AG04450 (cell line): ENCODE results near the gene SUFU. TPM values are rescaled to one million over a fixed set of nuclear protein-coding genes. Genes with fewer than 3 reads are reported as not detected.
A peak's percentile ranks its signal among the peaks of the same experiment; 100 is the strongest.

ENCODE experiments used
- CTCF ChIA-PET: fragments of 300-600, 350-600 bp; formaldehyde crosslinking; extraction: SDS; loops from one replicate; lab custom pipeline; 2022; ENCODE audit warnings: antibody characterized with exemption, inconsistent platforms; lab: Charles Lee
- POLR2A ChIA-PET: fragments of 350-600 bp; formaldehyde crosslinking; extraction: SDS; loops from one replicate; lab custom pipeline; 2021; ENCODE audit warnings: antibody characterized with exemption, inconsistent platforms; lab: Yijun Ruan, JAX
- DNase-seq: peaks from one replicate; pipeline ENCODE4 v3.0.0-alpha.2; 2011; ENCODE audit warnings: low read depth, low spot score
- H3K27ac ChIP-seq: one replicate; pipeline ENCODE4 v1.5.1; 2012; ENCODE audit warnings: low read depth, low read length, control low read depth
- H3K27me3 ChIP-seq: one replicate; pipeline ENCODE4 v1.6.0; 2012; ENCODE audit warnings: low read length; ENCODE audit not compliant: control insufficient read depth, insufficient read depth
- H3K4me3 ChIP-seq: 2 replicates; pipeline ENCODE4 v1.5.1; 2011; ENCODE audit warnings: mild to moderate bottlenecking, low read depth, low read length, control low read depth
- H3K9me3 ChIP-seq: 2 replicates; pipeline ENCODE4 v1.5.1; 2012; ENCODE audit warnings: low read length; ENCODE audit not compliant: control insufficient read depth, insufficient read depth
- polyA plus RNA-seq: library from polyadenylated mRNA; depleted of rRNA; stranded (reverse); fragments of >200 nt; gene quantifications from 2 replicates; pipeline ENCODE4 v1.2.3, GENCODE V29; 2011
- TF ChIP-seq, protein P1 (sequence below): IDR thresholded peaks from 2 replicates; pipeline ENCODE4 v1.5.1; 2011; ENCODE audit warnings: low read depth, low read length, control low read depth, inconsistent platforms

The SUFU gene
- polyA plus RNA-seq, 1 experiment: 11.0 TPM

DNA sequence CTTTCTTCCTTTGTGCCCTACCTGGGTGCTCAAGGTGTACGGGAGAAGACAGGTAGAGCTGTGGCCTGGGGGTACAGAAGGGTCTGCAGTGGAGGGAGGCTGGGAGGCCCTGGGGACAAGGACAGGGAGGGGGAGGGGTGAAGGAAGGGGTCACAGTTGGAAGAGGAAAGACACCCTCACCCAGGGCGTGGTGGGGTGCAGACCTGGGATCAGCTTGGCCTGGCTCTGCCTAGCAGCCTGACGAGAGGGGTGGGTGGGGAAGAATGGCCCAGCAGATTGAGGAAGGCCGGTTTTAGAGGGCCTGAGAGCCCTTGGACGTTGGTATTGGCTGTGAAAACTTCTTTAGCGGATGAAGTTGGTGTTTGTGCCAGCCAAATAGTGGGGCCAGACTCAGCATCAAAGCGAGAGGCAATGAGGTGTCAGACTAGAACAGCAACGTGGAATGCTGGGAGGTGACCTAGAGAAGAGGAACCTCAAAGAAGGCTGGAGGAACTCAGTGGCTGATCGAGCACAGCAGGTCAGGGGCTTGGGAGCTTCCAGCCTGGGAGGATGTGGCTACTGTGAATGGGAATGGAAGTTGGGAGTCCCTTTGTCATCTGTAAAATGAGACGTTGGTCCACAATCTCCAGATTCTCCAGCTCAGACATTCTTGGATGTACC lies 122.4 kb downstream of the SUFU start:
- H3K27ac ChIP-seq: peak overlapping the region; percentile 99
- H3K27me3 ChIP-seq: no peaks in the 10 kb centered on the region
- CTCF ChIA-PET: no interaction called here
- H3K9me3 ChIP-seq: peaks cover 8% of the 10 kb centered on the region
- no peak overlapping the region for H3K4me3 ChIP-seq
- TF ChIP-seq, protein P1, sequence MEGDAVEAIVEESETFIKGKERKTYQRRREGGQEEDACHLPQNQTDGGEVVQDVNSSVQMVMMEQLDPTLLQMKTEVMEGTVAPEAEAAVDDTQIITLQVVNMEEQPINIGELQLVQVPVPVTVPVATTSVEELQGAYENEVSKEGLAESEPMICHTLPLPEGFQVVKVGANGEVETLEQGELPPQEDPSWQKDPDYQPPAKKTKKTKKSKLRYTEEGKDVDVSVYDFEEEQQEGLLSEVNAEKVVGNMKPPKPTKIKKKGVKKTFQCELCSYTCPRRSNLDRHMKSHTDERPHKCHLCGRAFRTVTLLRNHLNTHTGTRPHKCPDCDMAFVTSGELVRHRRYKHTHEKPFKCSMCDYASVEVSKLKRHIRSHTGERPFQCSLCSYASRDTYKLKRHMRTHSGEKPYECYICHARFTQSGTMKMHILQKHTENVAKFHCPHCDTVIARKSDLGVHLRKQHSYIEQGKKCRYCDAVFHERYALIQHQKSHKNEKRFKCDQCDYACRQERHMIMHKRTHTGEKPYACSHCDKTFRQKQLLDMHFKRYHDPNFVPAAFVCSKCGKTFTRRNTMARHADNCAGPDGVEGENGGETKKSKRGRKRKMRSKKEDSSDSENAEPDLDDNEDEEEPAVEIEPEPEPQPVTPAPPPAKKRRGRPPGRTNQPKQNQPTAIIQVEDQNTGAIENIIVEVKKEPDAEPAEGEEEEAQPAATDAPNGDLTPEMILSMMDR: no peak
- POLR2A ChIA-PET: interaction anchor here (2.4 kb wide), 1 partner anchor 16 kb away, joined by 14 read pairs; no protein-coding TSS in a partner anchor
- no peak for DNase-seq

DNA sequence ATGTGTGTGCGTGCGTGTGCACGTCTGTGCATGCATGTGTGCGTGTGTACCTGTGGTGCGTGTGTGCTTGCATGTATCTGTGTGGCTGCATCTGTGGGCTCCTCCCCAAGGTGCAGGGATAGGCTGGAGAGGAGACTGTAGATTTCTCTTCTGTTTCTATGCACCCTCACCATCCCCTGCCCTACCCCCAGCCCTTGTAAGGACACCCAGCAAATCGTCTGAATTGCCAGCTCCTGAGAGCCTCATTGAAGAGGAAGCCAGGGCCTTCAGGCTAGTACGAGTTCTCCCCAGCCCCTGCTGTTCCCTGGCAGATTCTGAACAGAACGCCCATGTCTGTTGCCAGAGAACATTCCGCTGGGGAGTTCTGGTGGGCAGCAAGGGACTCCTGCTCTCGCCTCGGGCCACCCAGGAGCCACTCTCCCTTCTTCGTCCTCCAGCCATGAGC lies 123.5 kb downstream of the SUFU start:
- H3K4me3 ChIP-seq: no peak overlapping the region
- POLR2A ChIA-PET: interaction anchor here (0.9 to 2.4 kb wide), 2 partner anchors 15 to 47 kb away, joined by 3 to 14 read pairs; no protein-coding TSS in a partner anchor
- H3K27me3 ChIP-seq: no peaks in the 10 kb centered on the region

DNA sequence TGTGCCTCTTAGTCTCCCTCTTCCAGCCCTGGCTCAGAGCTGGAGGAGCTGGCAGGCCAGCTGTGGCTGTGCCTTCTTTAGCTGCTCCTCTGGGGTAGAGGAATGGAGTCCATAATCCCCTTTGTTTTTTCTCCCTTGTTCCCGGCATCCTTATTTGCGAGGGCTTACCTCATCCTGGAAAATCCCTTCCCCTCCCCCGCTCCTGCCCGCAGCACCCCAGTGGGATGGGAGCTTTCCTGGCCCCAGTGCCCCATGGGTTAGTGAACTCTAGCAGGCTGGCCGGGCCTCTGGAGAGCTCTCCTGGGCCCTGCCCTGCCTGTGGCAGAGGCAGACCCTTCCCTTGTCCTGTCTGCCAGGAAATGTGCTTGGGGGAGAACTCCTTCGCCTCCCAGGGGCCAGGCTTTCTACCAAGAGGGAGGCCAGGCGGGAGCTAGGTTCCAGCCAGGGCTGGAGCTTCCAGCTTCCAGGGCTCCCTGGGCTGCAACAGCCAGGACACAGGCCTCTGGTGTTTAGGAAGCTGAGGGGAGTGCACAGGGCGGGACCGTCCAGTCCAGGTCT lies 124.0 kb downstream of the SUFU start:
- ChIA-PET CTCF (interaction anchor here (0.8 to 1.0 kb wide), 3 partner anchors 32 to 234 kb away, joined by 3 to 4 read pairs (median 3); no protein-coding TSS in a partner anchor), POLR2A (interaction anchor here (0.6 to 2.4 kb wide), 4 partner anchors 14 to 862 kb away, joined by 3 to 14 read pairs (median 4); no protein-coding TSS in a partner anchor)
- Histone ChIP-seq H3K9me3 (peaks cover 8% of the 10 kb centered on the region), H3K27ac (peak overlapping the region; percentile 99), H3K4me3 (no peak overlapping the region), H3K27me3 (no peaks in the 10 kb centered on the region)
- TF ChIP-seq, protein P1: no peak
- no peak for DNase-seq

More for the DNA sequence above, 123.5 kb downstream of the SUFU start:
- CTCF ChIA-PET: interaction anchor here (0.8 to 1.0 kb wide), 3 partner anchors 32 to 233 kb away, joined by 3 to 4 read pairs (median 3); no protein-coding TSS in a partner anchor
- no peak for DNase-seq
- Histone ChIP-seq H3K9me3 (peaks cover 8% of the 10 kb centered on the region), H3K27ac (peak overlapping the region; percentile 99)
- TF ChIP-seq, protein P1: no peak

DNA sequence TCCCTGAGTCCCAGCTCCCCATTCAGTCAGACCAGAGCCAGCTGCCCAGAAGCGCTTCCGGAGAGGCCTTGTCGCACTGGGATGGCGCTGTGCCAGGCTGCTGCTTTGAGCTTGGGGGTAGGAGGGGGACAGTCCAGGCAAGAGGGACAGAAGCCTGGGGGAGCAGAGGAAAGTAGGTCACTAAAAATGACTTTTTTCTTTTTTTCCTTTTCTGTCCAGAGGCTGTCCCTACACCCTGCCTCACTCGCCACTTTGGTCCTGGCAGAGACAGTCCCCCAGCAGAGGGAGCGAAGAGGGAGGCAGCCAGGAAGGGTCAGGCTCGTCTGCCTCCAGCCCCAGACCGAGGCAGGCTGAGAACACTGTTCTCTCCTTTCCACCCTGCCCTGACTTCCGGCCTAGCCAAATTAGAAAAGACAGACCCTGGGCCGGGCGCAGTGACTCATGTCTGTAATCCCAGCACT lies 124.7 kb downstream of the SUFU start:
- CTCF ChIA-PET: interaction anchor here (0.9 to 1.2 kb wide), 3 partner anchors 33 to 273 kb away, joined by 3 to 4 read pairs (median 3); no protein-coding TSS in a partner anchor
- DNase-seq: no peak
- Histone ChIP-seq H3K27ac (peak overlapping the region; percentile 99), H3K9me3 (peaks cover 7% of the 10 kb centered on the region), H3K4me3 (no peak overlapping the region), H3K27me3 (no peaks in the 10 kb centered on the region)
- TF ChIP-seq, protein P1: peak; percentile 11; the same call in 1 of the 2 replicates
- POLR2A ChIA-PET: interaction anchor here (0.6 to 2.4 kb wide), 3 partner anchors 13 to 862 kb away, joined by 3 to 14 read pairs (median 4); no protein-coding TSS in a partner anchor
